ENCODE results near the gene SLC30A3.
"Not testable (repeated sequence)": the region's sequence is repeated elsewhere in the genome, so short reads cannot be mapped to it uniquely, and the experiment has no call there.

Gene SLC30A3, protein sequence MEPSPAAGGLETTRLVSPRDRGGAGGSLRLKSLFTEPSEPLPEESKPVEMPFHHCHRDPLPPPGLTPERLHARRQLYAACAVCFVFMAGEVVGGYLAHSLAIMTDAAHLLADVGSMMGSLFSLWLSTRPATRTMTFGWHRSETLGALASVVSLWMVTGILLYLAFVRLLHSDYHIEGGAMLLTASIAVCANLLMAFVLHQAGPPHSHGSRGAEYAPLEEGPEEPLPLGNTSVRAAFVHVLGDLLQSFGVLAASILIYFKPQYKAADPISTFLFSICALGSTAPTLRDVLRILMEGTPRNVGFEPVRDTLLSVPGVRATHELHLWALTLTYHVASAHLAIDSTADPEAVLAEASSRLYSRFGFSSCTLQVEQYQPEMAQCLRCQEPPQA

DNA sequence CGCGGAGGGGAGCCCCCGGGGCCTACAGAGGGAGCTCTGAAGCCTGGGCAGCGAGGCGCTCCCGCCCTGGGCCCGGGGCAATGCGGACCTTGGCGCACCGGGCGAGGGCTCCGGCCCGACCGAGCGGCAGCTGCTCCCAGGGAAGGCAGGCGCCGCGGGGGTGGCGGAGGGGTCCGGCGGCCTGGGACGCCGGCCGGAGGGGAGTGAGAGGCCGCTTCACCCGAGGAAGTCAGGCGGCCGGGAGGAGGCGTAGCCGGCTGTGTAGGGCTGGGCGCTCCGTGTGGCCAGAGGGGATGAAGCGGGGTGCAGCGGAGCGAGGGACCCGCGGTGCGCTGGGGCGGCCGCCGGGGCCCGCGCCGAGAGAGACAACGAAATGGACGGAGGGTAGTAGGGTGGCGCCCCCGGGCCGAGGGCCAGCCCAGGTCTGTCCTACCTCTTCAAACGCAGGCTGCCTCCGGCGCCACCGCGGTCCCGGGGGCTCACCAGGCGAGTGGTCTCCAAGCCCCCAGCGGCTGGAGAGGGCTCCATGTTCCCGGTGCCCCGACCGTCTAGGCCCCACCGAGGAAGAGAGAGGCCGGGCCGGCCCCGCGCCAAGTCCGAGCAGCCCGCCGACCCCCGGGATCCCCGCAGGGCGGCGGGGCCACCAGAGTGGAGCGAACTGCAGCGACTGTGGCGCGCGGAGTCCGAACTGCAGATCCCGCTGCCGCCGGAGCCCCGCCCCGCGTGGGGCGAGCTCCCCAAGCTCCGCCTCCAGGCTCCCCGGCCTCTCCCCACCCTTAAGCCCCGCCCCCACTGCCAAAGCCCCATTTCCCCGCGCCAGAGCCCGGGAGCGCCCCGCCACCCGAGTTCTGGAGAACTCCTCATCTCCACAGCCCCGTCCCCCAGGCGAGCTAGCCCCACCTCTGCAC lies at the start of gene SLC30A3:
Gene SLC30A3, minus strand, starts transcription at position 669 of the 908 bp plus-strand sequence. Its CDS starts 141 bp downstream, at position 528.
- no peak for DNase-seq

GRCh38 chr2:27312152-27312551 lies 49.3 kb upstream of the SLC30A3 start:
- no peak for DNase-seq

GRCh38 chr2:27309651-27310050 lies 46.8 kb upstream of the SLC30A3 start:
- DNase-seq = no peak

DNA sequence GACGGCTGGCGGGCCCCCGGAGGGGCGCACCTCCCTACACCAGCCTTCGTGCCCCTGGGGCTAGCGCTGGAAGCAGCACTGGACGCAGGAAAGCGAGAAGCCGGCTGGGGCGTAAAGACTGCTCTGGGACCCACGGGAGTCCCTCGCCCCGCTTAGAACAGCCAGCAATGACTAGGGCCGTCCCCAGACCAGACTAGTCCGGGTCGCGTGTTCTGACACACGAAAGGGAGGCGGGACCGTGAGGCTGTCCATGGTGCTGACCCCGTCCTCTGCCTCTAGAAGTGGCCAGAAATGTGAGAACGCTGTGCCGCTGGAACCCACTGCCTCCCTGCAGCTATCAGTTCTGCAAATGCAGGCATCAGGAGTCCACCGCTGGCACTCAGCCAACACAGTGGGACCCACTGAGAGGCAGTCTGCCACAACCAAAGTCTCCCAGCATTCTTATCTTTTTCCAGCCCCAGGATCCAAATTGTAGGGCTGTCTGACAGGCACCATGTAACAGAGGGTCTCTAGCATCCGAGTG lies 45.6 kb upstream of the SLC30A3 start, which contains the start of gene UCN:
Gene UCN, minus strand, starts transcription at position 87 of the 523 bp plus-strand sequence. CDS start 550 bp downstream, outside the sequence.
- DNase-seq = no peak

DNA sequence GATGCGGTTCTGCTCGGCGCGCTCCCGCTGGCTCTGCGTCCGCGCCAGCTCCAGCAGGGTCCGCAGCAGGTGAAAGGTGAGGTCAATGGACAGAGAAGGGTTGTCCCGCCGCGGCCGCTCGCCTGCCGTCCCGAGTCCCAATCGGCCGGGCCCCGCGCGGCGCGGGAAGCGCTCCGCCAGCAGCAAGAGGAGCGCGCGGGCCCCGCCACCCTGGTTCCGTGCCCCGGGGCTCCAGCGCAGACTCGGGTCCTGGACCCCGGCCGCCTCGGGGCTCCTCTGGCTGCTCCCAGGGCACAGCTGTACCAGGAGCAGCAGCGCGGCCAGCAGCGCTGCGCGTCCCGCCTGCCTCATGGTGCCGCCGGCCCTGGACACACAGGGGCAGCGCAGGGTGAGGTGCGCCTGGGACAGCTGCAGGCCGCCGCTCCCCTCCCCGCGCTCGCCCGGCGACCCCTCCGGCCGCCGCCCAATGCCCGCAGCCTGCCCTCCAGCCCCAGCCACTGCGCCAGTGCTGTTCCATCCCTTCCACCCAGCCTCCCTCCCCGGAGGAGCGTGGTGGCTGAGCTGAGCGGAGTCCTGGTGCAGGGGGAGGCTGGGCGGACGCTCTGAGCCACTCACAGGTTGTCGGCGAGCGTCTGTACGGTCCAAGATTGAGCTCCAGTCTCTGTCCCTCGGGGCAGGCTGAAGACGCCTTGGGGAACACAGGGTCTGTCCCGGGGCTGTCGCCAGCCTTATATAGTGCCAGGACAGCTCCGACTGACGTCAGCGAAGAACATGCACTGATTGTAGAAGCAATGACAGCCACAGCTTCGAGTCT lies 44.9 kb upstream of the SLC30A3 start:
- no peak for DNase-seq

- DNase-seq = no peak
These were observed 44.4 kb upstream of the SLC30A3 start for GRCh38 chr2:27307287-27307544.

DNA sequence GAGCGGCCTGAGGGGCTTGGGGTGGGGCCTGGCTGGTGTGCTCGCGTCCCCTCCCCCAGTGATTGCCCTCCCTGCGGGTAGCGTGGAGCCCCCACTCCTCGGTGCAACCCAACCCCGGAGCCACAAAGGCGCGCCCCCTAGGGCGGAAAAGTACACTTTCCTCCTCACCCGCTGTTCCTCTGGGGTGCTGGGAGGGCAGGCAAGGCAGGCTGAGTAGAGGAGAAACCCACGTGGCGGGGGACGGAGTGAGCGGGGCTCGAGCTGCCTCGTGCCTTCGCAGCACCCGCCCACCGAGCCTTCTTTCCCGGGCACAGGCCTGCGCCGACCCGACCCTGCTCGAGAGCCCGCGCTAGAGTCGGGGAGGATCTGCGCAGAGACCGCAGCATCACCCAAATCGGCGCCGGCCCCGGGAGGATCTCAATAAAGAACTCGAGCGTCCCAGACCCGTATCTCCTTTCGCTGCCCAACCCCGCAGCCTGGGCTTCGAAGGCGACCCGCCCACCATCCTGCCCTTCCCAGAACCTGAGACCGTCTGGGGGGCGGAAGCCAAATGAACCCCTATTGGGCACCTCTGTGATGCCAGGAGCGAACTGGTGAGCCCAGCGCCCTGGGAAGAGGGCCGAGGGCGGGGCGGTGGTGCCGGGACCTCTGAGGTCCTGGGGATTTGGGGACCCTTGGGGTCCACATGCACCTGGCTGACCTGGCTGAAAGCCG lies 43.9 kb upstream of the SLC30A3 start:
- DNase-seq = no peak

- no peak for DNase-seq
These were observed 43.3 kb upstream of the SLC30A3 start for GRCh38 chr2:27306136-27306535.

DNA sequence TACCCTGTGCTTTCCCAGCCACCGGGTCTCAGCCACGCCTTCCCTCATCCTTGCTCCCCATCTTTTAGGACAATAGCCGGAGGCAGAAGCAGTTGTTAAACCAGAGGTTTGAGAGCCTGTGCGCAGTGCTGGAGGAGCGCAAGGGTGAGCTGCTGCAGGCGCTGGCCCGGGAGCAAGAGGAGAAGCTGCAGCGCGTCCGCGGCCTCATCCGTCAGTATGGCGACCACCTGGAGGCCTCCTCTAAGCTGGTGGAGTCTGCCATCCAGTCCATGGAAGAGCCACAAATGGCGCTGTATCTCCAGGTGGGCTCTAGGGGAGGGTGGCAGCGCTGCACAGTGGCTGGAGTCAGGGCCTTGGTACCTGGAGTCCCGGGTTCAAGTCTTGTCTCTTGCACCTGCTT lies 42.7 kb upstream of the SLC30A3 start:
- no peak for DNase-seq

- DNase-seq = no peak
These were observed 41.8 kb upstream of the SLC30A3 start for GRCh38 chr2:27304488-27305240.

- DNase-seq = peak; percentile 50
These were observed 40.5 kb upstream of the SLC30A3 start for GRCh38 chr2:27303093-27304025.

DNA sequence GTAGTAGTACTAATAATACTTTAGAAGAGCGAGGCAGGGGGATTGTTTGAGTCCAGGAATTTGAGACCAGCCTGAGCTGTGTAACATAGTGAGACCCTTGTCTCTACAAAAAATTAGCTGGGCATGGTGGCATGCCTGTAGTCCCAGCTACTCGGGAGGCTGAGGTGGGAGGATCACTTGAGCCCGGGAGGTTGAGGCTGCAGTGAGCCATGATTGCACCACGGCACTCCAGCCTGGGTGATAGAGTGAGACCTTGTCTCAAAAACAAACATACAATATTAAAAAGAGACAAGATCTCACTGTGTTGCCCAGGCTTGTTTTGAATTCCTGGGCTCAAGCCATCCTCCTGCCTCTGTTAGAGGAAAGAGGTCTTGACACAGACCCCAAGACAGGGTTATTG lies 37.8 kb upstream of the SLC30A3 start:
- DNase-seq = not testable (repeated sequence)

- DNase-seq = no peak
These were observed 35.7 kb upstream of the SLC30A3 start for GRCh38 chr2:27298391-27299080.

- no peak for DNase-seq
These were observed 34.3 kb upstream of the SLC30A3 start for GRCh38 chr2:27297195-27297594.

- no peak for DNase-seq
These were observed 33.6 kb upstream of the SLC30A3 start for GRCh38 chr2:27296481-27296880.

GRCh38 chr2:27294928-27295327 lies 32.1 kb upstream of the SLC30A3 start:
- DNase-seq = no peak

DNA sequence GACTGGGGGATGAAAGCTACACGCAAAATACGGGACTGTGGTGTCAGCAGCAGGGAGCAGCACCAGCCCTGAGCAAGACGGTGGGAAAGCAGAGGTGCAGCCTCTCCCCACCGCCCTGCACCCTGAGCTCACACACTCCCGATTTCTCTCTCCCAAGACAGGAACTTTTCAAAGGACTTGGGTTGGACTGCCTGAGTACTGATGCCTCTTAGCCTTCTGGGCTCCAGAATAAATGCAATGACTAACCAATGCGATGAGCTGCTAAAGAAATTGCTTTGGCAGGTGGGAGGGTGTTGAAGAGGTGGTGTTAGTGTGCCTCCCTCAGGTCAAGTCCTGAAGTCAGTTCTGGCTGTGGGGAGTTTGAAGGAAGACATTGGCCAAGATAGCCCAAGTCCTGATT lies 29.0 kb upstream of the SLC30A3 start:
- DNase-seq = no peak

DNA sequence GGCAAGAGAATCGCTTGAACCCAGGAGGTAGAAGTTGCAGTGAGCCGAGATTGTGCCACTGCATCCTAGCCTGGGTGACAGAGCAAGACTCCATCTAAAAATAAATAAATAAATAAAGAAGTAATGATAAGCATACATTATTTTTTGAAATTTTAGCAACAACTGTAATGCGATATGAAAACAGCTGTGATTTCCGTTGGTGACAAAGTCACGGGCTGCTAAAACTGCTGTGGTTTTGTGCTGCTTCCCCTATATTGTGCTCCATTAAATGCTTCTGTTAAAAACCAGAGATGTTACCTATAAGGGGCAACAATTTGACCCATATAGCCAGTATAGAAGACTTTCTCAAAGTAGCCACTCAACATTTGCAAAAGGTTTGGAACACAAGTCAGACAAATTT lies 27.7 kb upstream of the SLC30A3 start:
- DNase-seq = no peak

GRCh38 chr2:27288610-27289009 lies 25.8 kb upstream of the SLC30A3 start:
- no peak for DNase-seq

GRCh38 chr2:27285481-27285880 lies 22.6 kb upstream of the SLC30A3 start:
- DNase-seq = no peak
